GM12864 (cell line): ENCODE results near the gene FBLN5.

Source experiments
- DNase-seq: peaks from one replicate; pipeline ENCODE4 v3.0.0-alpha.2; 2011; ENCODE audit warnings: low read depth
- H3K4me3 ChIP-seq: 2 replicates; pipeline ENCODE4 v1.5.1; 2011; ENCODE audit warnings: mild to moderate bottlenecking, low read depth, low read length, control low read depth
- TF ChIP-seq, protein P1 (sequence below): IDR thresholded peaks from 2 replicates; pipeline ENCODE4 v1.5.1; 2011; ENCODE audit warnings: low read depth, mild to moderate bottlenecking, moderate library complexity, low read length, control low read depth, inconsistent platforms; ENCODE audit errors: missing control alignments

FBLN5 gene

GRCh38 chr14:91893669-91894068 lies 53.8 kb downstream of the FBLN5 start:
- DNase-seq: no peak

DNA sequence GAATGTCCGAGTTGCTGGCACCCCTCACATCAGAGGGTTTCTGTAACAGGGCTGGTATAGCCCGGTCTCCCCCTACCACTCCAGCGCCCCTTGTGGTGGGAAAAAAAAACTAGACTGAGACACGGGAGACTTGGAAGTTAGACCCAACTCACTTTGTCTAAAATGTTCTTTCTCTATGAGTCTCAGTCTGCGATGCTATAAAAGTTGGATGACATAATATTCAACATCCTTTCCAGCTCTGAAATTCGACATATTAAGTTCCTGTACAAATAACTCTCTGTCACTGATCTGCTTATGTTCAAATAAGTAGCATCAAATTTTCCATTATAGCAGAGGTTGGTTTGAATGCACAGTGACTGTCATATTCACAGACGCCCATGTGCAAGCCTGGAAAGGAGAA lies 54.5 kb downstream of the FBLN5 start:
- DNase-seq: no peak
- TF ChIP-seq, protein P1, sequence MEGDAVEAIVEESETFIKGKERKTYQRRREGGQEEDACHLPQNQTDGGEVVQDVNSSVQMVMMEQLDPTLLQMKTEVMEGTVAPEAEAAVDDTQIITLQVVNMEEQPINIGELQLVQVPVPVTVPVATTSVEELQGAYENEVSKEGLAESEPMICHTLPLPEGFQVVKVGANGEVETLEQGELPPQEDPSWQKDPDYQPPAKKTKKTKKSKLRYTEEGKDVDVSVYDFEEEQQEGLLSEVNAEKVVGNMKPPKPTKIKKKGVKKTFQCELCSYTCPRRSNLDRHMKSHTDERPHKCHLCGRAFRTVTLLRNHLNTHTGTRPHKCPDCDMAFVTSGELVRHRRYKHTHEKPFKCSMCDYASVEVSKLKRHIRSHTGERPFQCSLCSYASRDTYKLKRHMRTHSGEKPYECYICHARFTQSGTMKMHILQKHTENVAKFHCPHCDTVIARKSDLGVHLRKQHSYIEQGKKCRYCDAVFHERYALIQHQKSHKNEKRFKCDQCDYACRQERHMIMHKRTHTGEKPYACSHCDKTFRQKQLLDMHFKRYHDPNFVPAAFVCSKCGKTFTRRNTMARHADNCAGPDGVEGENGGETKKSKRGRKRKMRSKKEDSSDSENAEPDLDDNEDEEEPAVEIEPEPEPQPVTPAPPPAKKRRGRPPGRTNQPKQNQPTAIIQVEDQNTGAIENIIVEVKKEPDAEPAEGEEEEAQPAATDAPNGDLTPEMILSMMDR: peak; percentile 76
- no peak overlapping the region for H3K4me3 ChIP-seq

More at GRCh38 chr14:91893669-91894068, 53.8 kb downstream of the FBLN5 start:
- H3K4me3 ChIP-seq: no peak overlapping the region
- TF ChIP-seq, protein P1: no peak

DNA sequence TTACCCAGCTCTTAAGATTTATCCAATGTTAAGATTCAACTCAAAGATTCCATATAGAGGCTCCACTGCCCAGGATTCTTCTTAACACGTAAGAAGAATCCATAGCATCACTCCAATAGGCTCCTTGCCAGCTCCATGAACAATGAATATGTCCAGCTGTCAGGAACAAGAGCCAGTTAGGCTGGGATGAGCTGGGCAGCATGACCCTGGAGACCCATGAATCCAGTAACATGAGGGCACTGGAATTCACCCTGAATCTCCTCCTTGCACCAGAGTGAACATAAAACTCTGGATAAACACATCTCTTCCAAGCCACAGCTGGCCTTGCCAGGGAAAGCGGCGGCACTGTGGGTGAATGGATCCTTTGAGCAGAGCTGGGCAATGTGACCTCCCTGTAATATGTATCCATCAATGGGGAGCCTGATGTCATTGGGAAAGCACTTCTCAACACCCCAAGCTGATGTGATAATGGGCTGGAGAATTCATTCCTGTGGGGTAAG lies 55.7 kb downstream of the FBLN5 start:
- TF ChIP-seq, protein P1: no peak
- H3K4me3 ChIP-seq: no peak overlapping the region
- no peak for DNase-seq

DNA sequence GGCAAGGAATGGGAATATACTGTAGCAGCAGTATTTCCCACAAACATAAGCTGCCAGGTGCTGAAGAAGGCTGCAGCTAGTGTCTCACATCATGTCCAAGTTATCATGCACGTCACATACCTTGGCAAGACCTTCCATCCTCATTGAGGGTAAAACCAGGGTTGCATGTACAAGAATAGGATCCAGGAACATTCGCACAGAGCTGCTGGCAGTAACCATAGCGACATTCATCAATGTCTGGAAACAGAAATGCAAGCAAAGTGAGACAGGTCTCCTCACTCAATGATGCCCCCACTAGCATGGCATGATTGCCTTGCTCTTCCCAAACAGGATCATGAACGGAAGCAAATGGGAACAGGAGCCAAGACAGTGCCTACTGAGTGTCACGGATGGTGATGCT lies 56.4 kb downstream of the FBLN5 start:
- no peak for DNase-seq
- H3K4me3 ChIP-seq: no peak overlapping the region
- TF ChIP-seq, protein P1: no peak

DNA sequence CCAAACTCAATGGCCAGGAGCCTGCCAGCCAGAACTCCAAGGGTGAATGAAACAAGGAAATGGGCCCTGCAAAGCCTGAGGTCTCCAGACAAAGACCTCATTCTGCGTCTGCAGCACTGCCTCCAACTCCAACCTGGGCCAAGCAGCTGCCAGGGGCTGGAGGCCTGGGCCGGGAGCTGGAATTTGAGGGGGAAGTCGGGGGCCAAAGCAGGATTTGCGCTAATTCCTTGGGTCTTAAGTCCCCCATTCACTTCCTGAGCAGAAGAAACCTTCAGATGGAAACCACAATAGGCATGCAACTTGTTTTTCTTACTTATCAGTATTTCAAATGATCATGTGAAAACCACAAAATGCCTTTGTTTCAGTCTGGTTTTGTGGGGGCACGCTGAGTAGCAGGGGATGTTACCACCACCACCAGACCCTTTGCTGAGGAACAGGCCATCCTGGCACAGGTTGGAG lies 57.2 kb downstream of the FBLN5 start:
- H3K4me3 ChIP-seq: no peak overlapping the region
- DNase-seq: no peak
- TF ChIP-seq, protein P1: no peak

- no peak overlapping the region for H3K4me3 ChIP-seq
- DNase-seq: no peak
- TF ChIP-seq, protein P1: no peak
Measured at GRCh38 chr14:91889477-91890211, 57.9 kb downstream of the FBLN5 start.
